OCI-LY7 (cell line): ENCODE data around the gene NSD2.

Experiments used
- CTCF ChIP-seq: fragments of 200-600 bp; sonication (generic); conservative IDR thresholded peaks from 2 replicates; pipeline ENCODE4 v1.5.1; 2014; ENCODE audit warnings: mild to moderate bottlenecking, antibody characterized with exemption, low read length, moderate library complexity, mixed read lengths
- EZH2phosphoT487 ChIP-seq: fragments of 200-600 bp; sonication (generic); IDR thresholded peaks from 2 replicates; pipeline ENCODE4 v1.6.1; 2018; ENCODE audit warnings: low read depth, borderline replicate concordance, mild to moderate bottlenecking, mixed run types, antibody characterized with exemption, low read length, moderate library complexity, mixed read lengths

GRCh38 chr4:1852904-1853623, 18.1 kb upstream of the NSD2 start:
- TF ChIP-seq CTCF: no peak
- TF ChIP-seq EZH2phosphoT487: no peak
